CD14-positive monocyte (primary cell): ENCODE measurements around the gene PPIB. TPM values are rescaled to one million over a fixed set of nuclear protein-coding genes. Genes with fewer than 3 reads are reported as not detected.

Experiments used
- DNase-seq, 3 donors: peaks; one replicate each; pipeline ENCODE4 v3.0.0-alpha.2; 2011 to 2022
- H2AFZ ChIP-seq: 2 replicates; pipeline ENCODE4 v1.6.0; 2012; ENCODE audit warnings: mild to moderate bottlenecking, low read depth, low read length, inconsistent platforms; ENCODE audit not compliant: insufficient read depth, poor library complexity, severe bottlenecking
- H3K27ac ChIP-seq, 2 donors: 1 replicate in 1 of 2; 2 replicates in 1 of 2; pipeline ENCODE4 v1.5.1; 2012 to 2013; ENCODE audit warnings: low read length in 2 of 2, control low read depth in 1 of 2, inconsistent platforms in 1 of 2, low read depth in 1 of 2, mild to moderate bottlenecking in 1 of 2
- H3K27me3 ChIP-seq, 2 donors: one replicate each; pipeline versions ENCODE4 v1.6.0 to v1.6.1; 2011 to 2013; ENCODE audit warnings: low read length in 2 of 2; ENCODE audit not compliant: control insufficient read depth in 2 of 2, insufficient read depth in 2 of 2
- H3K36me3 ChIP-seq, 2 donors: replicated peaks in 1 of 2; 1 replicate in 1 of 2; 2 replicates in 1 of 2; pipeline versions ENCODE4 v1.5.1 to v1.6.1; 2012 to 2013; ENCODE audit warnings: low read length in 2 of 2, control low read depth in 1 of 2, inconsistent platforms in 1 of 2, mild to moderate bottlenecking in 1 of 2; ENCODE audit not compliant: insufficient read depth in 2 of 2, control insufficient read depth in 1 of 2
- H3K4me1 ChIP-seq, 2 donors: 1 replicate in 1 of 2; 2 replicates in 1 of 2; pipeline versions ENCODE4 v1.5.1 to v1.6.1; 2012 to 2013; ENCODE audit warnings: low read length in 2 of 2, control low read depth in 1 of 2, inconsistent platforms in 1 of 2, mild to moderate bottlenecking in 1 of 2, moderate library complexity in 1 of 2; ENCODE audit not compliant: insufficient read depth in 2 of 2, control insufficient read depth in 1 of 2
- H3K4me2 ChIP-seq: replicated peaks from 2 replicates; pipeline ENCODE3; 2012; ENCODE audit warnings: low read length, moderate library complexity, mild to moderate bottlenecking; ENCODE audit not compliant: poor library complexity, severe bottlenecking; ENCODE audit errors: extremely low read depth
- H3K4me3 ChIP-seq, 3 experiments: fragments of 200-600 bp in 1 of 3; sonication (generic) in 1 of 3; replicated peaks in 1 of 3; 1 replicate in 2 of 3; 2 replicates in 1 of 3; pipeline ENCODE4 v1.5.1; 2011 to 2013; ENCODE audit warnings: low read length in 3 of 3, mild to moderate bottlenecking in 3 of 3, control low read depth in 2 of 3, low read depth in 2 of 3, inconsistent platforms in 1 of 3, moderate library complexity in 1 of 3
- H3K79me2 ChIP-seq: 2 replicates; pipeline ENCODE4 v1.6.0; 2012; ENCODE audit warnings: mild to moderate bottlenecking, control low read depth, inconsistent platforms, low read length, moderate library complexity; ENCODE audit not compliant: insufficient read depth
- H3K9ac ChIP-seq: 2 replicates; pipeline ENCODE4 v1.6.0; 2017; ENCODE audit warnings: low read length, mild to moderate bottlenecking; ENCODE audit not compliant: insufficient read depth, poor library complexity, severe bottlenecking
- H3K9me3 ChIP-seq, 2 donors: replicated peaks in 1 of 2; 1 replicate in 1 of 2; 2 replicates in 1 of 2; pipeline versions ENCODE4 v1.5.1 to v1.6.1; 2012 to 2013; ENCODE audit warnings: low read length in 2 of 2, control low read depth in 1 of 2; ENCODE audit not compliant: control insufficient read depth in 1 of 2, insufficient read depth in 1 of 2
- H4K20me1 ChIP-seq: 2 replicates; pipeline ENCODE4 v1.6.0; 2012; ENCODE audit warnings: mild to moderate bottlenecking, low read length, control low read depth, moderate library complexity; ENCODE audit not compliant: insufficient read depth
- H3K27ac Mint-ChIP-seq, 7 donors: one replicate each; pipeline ENCODE4 v1.8.0; 2020; ENCODE audit warnings: mild to moderate bottlenecking in 7 of 7, mixed read lengths in 7 of 7, moderate library complexity in 6 of 7, inconsistent platforms in 2 of 7
- H3K27me3 Mint-ChIP-seq, 3 donors: one replicate each; pipeline ENCODE4 v1.8.0; 2021 to 2022; ENCODE audit warnings: low read depth in 3 of 3, mild to moderate bottlenecking in 3 of 3, mixed read lengths in 3 of 3, moderate library complexity in 3 of 3, inconsistent platforms in 1 of 3
- H3K36me3 Mint-ChIP-seq, 2 donors: one replicate each; pipeline ENCODE4 v1.8.0; 2020; ENCODE audit warnings: mixed read lengths in 2 of 2, inconsistent platforms in 1 of 2, mild to moderate bottlenecking in 1 of 2
- H3K4me1 Mint-ChIP-seq: one replicate; pipeline ENCODE4 v1.8.0; 2020; ENCODE audit warnings: mild to moderate bottlenecking, mixed read lengths
- H3K4me3 Mint-ChIP-seq, 2 donors: one replicate each; pipeline ENCODE4 v1.8.0; 2020; ENCODE audit warnings: mild to moderate bottlenecking in 2 of 2, mixed read lengths in 2 of 2, moderate library complexity in 1 of 2
- H3K9me3 Mint-ChIP-seq, 7 donors: one replicate each; pipeline ENCODE4 v1.8.0; 2020 to 2022; ENCODE audit warnings: mixed read lengths in 7 of 7, mild to moderate bottlenecking in 6 of 7, moderate library complexity in 6 of 7, inconsistent platforms in 2 of 7
- WGBS: methylation state at CpG from one replicate; pipeline ENCODE4 v1.1.5; 2013; ENCODE audit warnings: missing lambda C conversion rate; ENCODE audit not compliant: insufficient coverage; 5-methylcytosine and 5-hydroxymethylcytosine counted together
- intact Hi-C, 2 donors: fragments of 100-400 bp; cut with micrococcal nuclease; formaldehyde crosslinking; loops; one replicate each; pipeline versions ENCODE4 v1.15.0 to v1.15.1; 2023
- polyA plus RNA-seq, 3 donors: library from polyadenylated mRNA; depleted of rRNA in 1 of 3; unstranded in 2 of 3; stranded (reverse) in 1 of 3; fragments of 300-500 nt in 2 of 3; fragments of >200 nt in 1 of 3; fragmentation: Illumina TruSeq in 2 of 3; gene quantifications; 1 replicate in 2 of 3; 2 replicates in 1 of 3; pipeline ENCODE4 v1.2.3, GENCODE V29; 2012 to 2021
- TF ChIP-seq, protein P1 (sequence below): fragments of 200-600 bp; IDR thresholded peaks from one replicate; pipeline ENCODE4 v1.8.0; 2022; ENCODE audit warnings: antibody characterized with exemption, mild to moderate bottlenecking

The PPIB gene
- polyA plus RNA-seq, 3 donors: 224 to 532 (median 520) TPM

GRCh38 chr15:64182859-64183370 lies 20.1 kb upstream of the PPIB start:
- intact Hi-C loops: no loop called here
- Mint-ChIP-seq H3K36me3 (peaks cover 45 to 57% of the 10 kb centered on the region in 2 donors), H3K9me3 (no peaks in the 10 kb centered on the region), H3K4me3 (no peak overlapping the region), H3K27me3 (peaks cover 0 to 1% (median 1%) of the 10 kb centered on the region in 3 donors), H3K4me1 (peaks cover 11% of the 10 kb centered on the region), H3K27ac (no peak overlapping the region)
- Histone ChIP-seq H3K4me2 (no peak overlapping the region), H3K9ac (no peak overlapping the region), H3K4me1 (peaks cover 5 to 7% of the 10 kb centered on the region in 2 donors), H3K27me3 (no peaks in the 10 kb centered on the region), H3K79me2 (no peaks in the 10 kb centered on the region), H3K4me3 (no peak overlapping the region), H3K36me3 (peaks cover 21 to 60% of the 10 kb centered on the region in 2 donors), H3K27ac (no peak overlapping the region), H4K20me1 (no peaks in the 10 kb centered on the region), H3K9me3 (no peaks in the 10 kb centered on the region), H2AFZ (no peak overlapping the region)
- TF ChIP-seq, protein P1, sequence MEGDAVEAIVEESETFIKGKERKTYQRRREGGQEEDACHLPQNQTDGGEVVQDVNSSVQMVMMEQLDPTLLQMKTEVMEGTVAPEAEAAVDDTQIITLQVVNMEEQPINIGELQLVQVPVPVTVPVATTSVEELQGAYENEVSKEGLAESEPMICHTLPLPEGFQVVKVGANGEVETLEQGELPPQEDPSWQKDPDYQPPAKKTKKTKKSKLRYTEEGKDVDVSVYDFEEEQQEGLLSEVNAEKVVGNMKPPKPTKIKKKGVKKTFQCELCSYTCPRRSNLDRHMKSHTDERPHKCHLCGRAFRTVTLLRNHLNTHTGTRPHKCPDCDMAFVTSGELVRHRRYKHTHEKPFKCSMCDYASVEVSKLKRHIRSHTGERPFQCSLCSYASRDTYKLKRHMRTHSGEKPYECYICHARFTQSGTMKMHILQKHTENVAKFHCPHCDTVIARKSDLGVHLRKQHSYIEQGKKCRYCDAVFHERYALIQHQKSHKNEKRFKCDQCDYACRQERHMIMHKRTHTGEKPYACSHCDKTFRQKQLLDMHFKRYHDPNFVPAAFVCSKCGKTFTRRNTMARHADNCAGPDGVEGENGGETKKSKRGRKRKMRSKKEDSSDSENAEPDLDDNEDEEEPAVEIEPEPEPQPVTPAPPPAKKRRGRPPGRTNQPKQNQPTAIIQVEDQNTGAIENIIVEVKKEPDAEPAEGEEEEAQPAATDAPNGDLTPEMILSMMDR: no peak
- 84% methylated on average over 3 of the region's 4 CpGs for WGBS
- DNase-seq: no peak

DNA sequence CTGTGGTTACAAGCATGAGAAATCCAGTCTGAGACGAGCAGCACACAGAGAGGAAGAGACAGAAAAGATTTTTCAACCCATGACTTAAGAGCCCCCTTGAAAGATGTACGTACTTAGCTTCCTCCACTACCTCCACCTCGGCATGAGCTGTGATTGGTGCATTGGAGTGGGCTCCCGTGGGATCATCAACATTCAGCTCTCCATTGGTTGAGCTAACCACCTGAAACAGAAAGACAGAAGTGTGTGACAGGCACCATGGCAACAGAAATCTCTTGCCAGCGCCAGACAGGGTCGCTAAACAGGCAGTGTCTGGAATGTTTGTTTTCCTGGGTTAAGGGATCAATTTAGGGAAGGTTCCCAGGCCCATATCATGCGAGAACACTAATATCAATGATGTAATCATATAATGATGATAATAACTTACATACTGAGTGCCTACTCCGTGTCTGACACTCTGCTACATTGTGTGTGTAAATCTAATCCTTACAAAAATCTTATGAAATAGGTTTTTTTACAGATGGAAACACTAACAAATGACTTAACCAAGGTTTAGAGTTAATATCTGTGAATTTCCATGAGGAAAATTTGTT lies 17.5 kb upstream of the PPIB start:
- no peak overlapping the region for H3K9ac ChIP-seq
- WGBS: 80% methylated on average over 1 of the region's 8 CpGs
- peaks cover 11% of the 10 kb centered on the region for H3K4me1 Mint-ChIP-seq
- H3K79me2 ChIP-seq: no peaks in the 10 kb centered on the region
- H2AFZ ChIP-seq: no peak overlapping the region
- peaks cover 48 to 57% of the 10 kb centered on the region in 2 donors for H3K36me3 Mint-ChIP-seq
- no peak overlapping the region for H3K27ac ChIP-seq
- TF ChIP-seq, protein P1: no peak
- intact Hi-C loops: no loop called here
- H3K27me3 Mint-ChIP-seq: peaks cover 0 to 1% (median 0%) of the 10 kb centered on the region in 3 donors
- DNase-seq: no peak
- no peaks in the 10 kb centered on the region for H3K9me3 Mint-ChIP-seq
- H3K27ac Mint-ChIP-seq: no peak overlapping the region
- no peak overlapping the region for H3K4me2 ChIP-seq
- H3K4me3 Mint-ChIP-seq: no peak overlapping the region
- no peaks in the 10 kb centered on the region for H4K20me1 ChIP-seq
- H3K27me3 ChIP-seq: no peaks in the 10 kb centered on the region
- H3K4me1 ChIP-seq: peaks cover 5 to 7% of the 10 kb centered on the region in 2 donors
- no peaks in the 10 kb centered on the region for H3K9me3 ChIP-seq
- no peak overlapping the region for H3K4me3 ChIP-seq
- peaks cover 32 to 63% of the 10 kb centered on the region in 2 donors for H3K36me3 ChIP-seq
